ENCODE measurements around the gene VILL. TPM values are rescaled to one million over a fixed set of nuclear protein-coding genes. Genes with fewer than 3 reads are reported as not detected.

The VILL gene
- total RNA-seq, 1 donor from 2014 or later = 1.7 TPM

- no peak overlapping the region for H3K27ac Mint-ChIP-seq (ENCODE audit: unreplicated experiment)
- H3K9me3 Mint-ChIP-seq (ENCODE audit: low read depth) = no peaks in the 10 kb centered on the region
- peaks cover 33% of the 10 kb centered on the region for H3K4me1 Mint-ChIP-seq (ENCODE audit: low read depth)
- no peak for DNase-seq (ENCODE audit: low spot score)
- no peak overlapping the region for H3K4me3 Mint-ChIP-seq (ENCODE audit: unreplicated experiment)
- TF ChIP-seq, protein P1, sequence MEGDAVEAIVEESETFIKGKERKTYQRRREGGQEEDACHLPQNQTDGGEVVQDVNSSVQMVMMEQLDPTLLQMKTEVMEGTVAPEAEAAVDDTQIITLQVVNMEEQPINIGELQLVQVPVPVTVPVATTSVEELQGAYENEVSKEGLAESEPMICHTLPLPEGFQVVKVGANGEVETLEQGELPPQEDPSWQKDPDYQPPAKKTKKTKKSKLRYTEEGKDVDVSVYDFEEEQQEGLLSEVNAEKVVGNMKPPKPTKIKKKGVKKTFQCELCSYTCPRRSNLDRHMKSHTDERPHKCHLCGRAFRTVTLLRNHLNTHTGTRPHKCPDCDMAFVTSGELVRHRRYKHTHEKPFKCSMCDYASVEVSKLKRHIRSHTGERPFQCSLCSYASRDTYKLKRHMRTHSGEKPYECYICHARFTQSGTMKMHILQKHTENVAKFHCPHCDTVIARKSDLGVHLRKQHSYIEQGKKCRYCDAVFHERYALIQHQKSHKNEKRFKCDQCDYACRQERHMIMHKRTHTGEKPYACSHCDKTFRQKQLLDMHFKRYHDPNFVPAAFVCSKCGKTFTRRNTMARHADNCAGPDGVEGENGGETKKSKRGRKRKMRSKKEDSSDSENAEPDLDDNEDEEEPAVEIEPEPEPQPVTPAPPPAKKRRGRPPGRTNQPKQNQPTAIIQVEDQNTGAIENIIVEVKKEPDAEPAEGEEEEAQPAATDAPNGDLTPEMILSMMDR (IDR thresholded peaks at IDR 0.05) = no peak
- peaks cover 5% of the 10 kb centered on the region for H3K36me3 Mint-ChIP-seq (ENCODE audit: low read depth)
- no peaks in the 10 kb centered on the region for H3K27me3 Mint-ChIP-seq (ENCODE audit: low read depth)
Observed at GRCh38 chr3:37964146-37964545, 26.4 kb upstream of the VILL start.

GRCh38 chr3:37964716-37965115 lies 25.9 kb upstream of the VILL start:
- TF ChIP-seq, protein P1 (IDR thresholded peaks at IDR 0.05) = no peak
- DNase-seq (ENCODE audit: low spot score) = no peak
- Mint-ChIP-seq H3K9me3 (ENCODE audit: low read depth) (no peaks in the 10 kb centered on the region), H3K4me1 (ENCODE audit: low read depth) (peaks cover 33% of the 10 kb centered on the region), H3K36me3 (ENCODE audit: low read depth) (peaks cover 5% of the 10 kb centered on the region), H3K27me3 (ENCODE audit: low read depth) (no peaks in the 10 kb centered on the region), H3K4me3 (ENCODE audit: unreplicated experiment) (no peak overlapping the region), H3K27ac (ENCODE audit: unreplicated experiment) (peak overlapping the region; percentile 32)

- H3K27ac Mint-ChIP-seq (ENCODE audit: unreplicated experiment) = no peak overlapping the region
- TF ChIP-seq, protein P1 (IDR thresholded peaks at IDR 0.05) = peak; percentile 91
- peaks cover 8% of the 10 kb centered on the region for H3K36me3 Mint-ChIP-seq (ENCODE audit: low read depth)
- H3K27me3 Mint-ChIP-seq (ENCODE audit: low read depth) = no peaks in the 10 kb centered on the region
- H3K4me1 Mint-ChIP-seq (ENCODE audit: low read depth) = peaks cover 21% of the 10 kb centered on the region
- no peak overlapping the region for H3K4me3 Mint-ChIP-seq (ENCODE audit: unreplicated experiment)
- no peaks in the 10 kb centered on the region for H3K9me3 Mint-ChIP-seq (ENCODE audit: low read depth)
- no peak for DNase-seq (ENCODE audit: low spot score)
Observed at GRCh38 chr3:37967260-37967881, 23.2 kb upstream of the VILL start.

DNA sequence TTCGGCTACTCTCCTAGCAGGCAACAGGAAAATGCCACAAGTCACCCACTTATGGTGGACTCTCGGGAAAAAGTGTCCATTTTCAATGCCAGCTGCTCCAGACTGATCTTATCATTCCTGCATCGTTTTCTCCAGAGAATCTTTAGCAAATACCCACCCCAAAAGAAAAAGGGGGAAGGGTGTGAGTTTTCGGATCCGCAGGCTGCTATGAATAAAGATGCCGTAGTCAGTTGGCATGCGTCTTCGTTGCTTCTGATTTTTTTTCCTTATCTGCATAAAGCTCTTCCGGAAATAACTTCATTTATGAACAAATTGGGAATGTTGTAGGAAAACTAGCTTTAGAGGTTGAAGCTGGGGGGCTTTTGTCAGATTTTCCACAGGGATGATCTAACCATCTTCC lies 22.4 kb upstream of the VILL start:
- H3K27ac Mint-ChIP-seq (ENCODE audit: unreplicated experiment) = no peak overlapping the region
- H3K36me3 Mint-ChIP-seq (ENCODE audit: low read depth) = peaks cover 9% of the 10 kb centered on the region
- H3K9me3 Mint-ChIP-seq (ENCODE audit: low read depth) = no peaks in the 10 kb centered on the region
- no peaks in the 10 kb centered on the region for H3K27me3 Mint-ChIP-seq (ENCODE audit: low read depth)
- H3K4me3 Mint-ChIP-seq (ENCODE audit: unreplicated experiment) = no peak overlapping the region
- peaks cover 13% of the 10 kb centered on the region for H3K4me1 Mint-ChIP-seq (ENCODE audit: low read depth)
- no peak for DNase-seq (ENCODE audit: low spot score)
- TF ChIP-seq, protein P1 (IDR thresholded peaks at IDR 0.05) = no peak

- Mint-ChIP-seq H3K4me3 (ENCODE audit: unreplicated experiment) (no peak overlapping the region), H3K27ac (ENCODE audit: unreplicated experiment) (no peak overlapping the region), H3K36me3 (ENCODE audit: low read depth) (peaks cover 11% of the 10 kb centered on the region), H3K27me3 (ENCODE audit: low read depth) (no peaks in the 10 kb centered on the region), H3K4me1 (ENCODE audit: low read depth) (peaks cover 8% of the 10 kb centered on the region), H3K9me3 (ENCODE audit: low read depth) (no peaks in the 10 kb centered on the region)
- no peak for DNase-seq (ENCODE audit: low spot score)
- TF ChIP-seq, protein P1 (IDR thresholded peaks at IDR 0.05) = no peak
Observed at GRCh38 chr3:37968813-37969595, 21.6 kb upstream of the VILL start.
